MCF 10A (cell line): ENCODE measurements around the gene BTG1. TPM values are rescaled to one million over a fixed set of nuclear protein-coding genes. Genes with fewer than 3 reads are reported as not detected.
A peak's percentile ranks its signal among the peaks of the same experiment; 100 is the strongest.

ENCODE experiments used
- BruUV-seq: library from RNA; stranded (reverse); fragments of 400-500 nt; replicated peaks from 2 replicates; lab custom pipeline; 2021; lab: Mats Ljungman, UMichigan
- CTCF ChIA-PET: fragments of 300-600 bp; sonication (Branson Sonifier 250); formaldehyde crosslinking; extraction: SDS; loops from one replicate; lab custom pipeline; 2021; ENCODE audit warnings: antibody characterized with exemption, inconsistent platforms; lab: Yijun Ruan, JAX
- POLR2A ChIA-PET: fragments of 300-600, 350-650 bp; sonication (Branson Sonifier 250); formaldehyde crosslinking; extraction: SDS; loops from one replicate; lab custom pipeline; 2020; ENCODE audit warnings: antibody characterized with exemption, inconsistent platforms; lab: Yijun Ruan, JAX
- DNase-seq: peaks from one replicate; pipeline ENCODE4 v3.0.0-alpha.2; 2018; ENCODE audit not compliant: unreplicated experiment
- H3K27ac Mint-ChIP-seq: one replicate; pipeline ENCODE4 v1.8.0; 2022; ENCODE audit warnings: mild to moderate bottlenecking, low read depth, mixed read lengths; ENCODE audit not compliant: unreplicated experiment
- H3K27me3 Mint-ChIP-seq: one replicate; pipeline ENCODE4 v1.8.0; 2022; ENCODE audit warnings: mixed read lengths; ENCODE audit not compliant: insufficient read depth, unreplicated experiment
- H3K36me3 Mint-ChIP-seq: one replicate; pipeline ENCODE4 v1.8.0; 2022; ENCODE audit warnings: mild to moderate bottlenecking, moderate library complexity, mixed read lengths; ENCODE audit not compliant: insufficient read depth, unreplicated experiment
- H3K4me1 Mint-ChIP-seq: one replicate; pipeline ENCODE4 v1.8.0; 2022; ENCODE audit warnings: mixed read lengths; ENCODE audit not compliant: insufficient read depth, unreplicated experiment
- H3K4me3 Mint-ChIP-seq: one replicate; pipeline ENCODE4 v1.8.0; 2022; ENCODE audit warnings: mild to moderate bottlenecking, moderate library complexity, mixed read lengths; ENCODE audit not compliant: unreplicated experiment
- H3K9me3 Mint-ChIP-seq: one replicate; pipeline ENCODE4 v1.8.0; 2022; ENCODE audit warnings: mixed read lengths; ENCODE audit not compliant: unreplicated experiment
- CTCF ChIP-seq: fragments of 200-600 bp; IDR thresholded peaks from one replicate; pipeline ENCODE4 v1.8.0; 2022; ENCODE audit warnings: antibody characterized with exemption, mild to moderate bottlenecking; ENCODE audit not compliant: unreplicated experiment
- intact Hi-C: fragments of 100-400 bp; cut with micrococcal nuclease; formaldehyde crosslinking; loops from 2 replicates; pipeline ENCODE4 v1.14.1; 2022
- total RNA-seq: library from RNA; stranded (reverse); gene quantifications from 2 replicates; pipeline ENCODE4 v1.2.3, GENCODE V29; 2022

Gene BTG1
- total RNA-seq, 1 experiment from 2014 or later = 128 TPM

- intact Hi-C loops = loop anchor here (1.0 to 10.0 kb wide), 3 partner anchors 214 to 437 kb away; no protein-coding TSS in a partner anchor
- no peak for DNase-seq
- peak overlapping the region; percentile 74 for H3K27ac Mint-ChIP-seq
- BruUV-seq = no TSS peak
- CTCF ChIA-PET = interaction anchor here (0.5 to 1.5 kb wide), 7 partner anchors 57 to 760 kb away, joined by 3 to 8 read pairs (median 3); no protein-coding TSS in a partner anchor
- peak overlapping the region; percentile 89 for H3K4me3 Mint-ChIP-seq
- no peak for TF ChIP-seq CTCF
- H3K36me3 Mint-ChIP-seq = peaks cover 94% of the 10 kb centered on the region
- H3K9me3 Mint-ChIP-seq = no peaks in the 10 kb centered on the region
- POLR2A ChIA-PET = interaction anchor here (0.6 to 9.6 kb wide), 38 partner anchors 8 to 963 kb away, joined by 3 to 222 read pairs (median 4); no protein-coding TSS in a partner anchor
- peaks cover 26% of the 10 kb centered on the region for H3K4me1 Mint-ChIP-seq
- no peaks in the 10 kb centered on the region for H3K27me3 Mint-ChIP-seq
Measured at GRCh38 chr12:92141591-92142121, 4.0 kb downstream of the BTG1 start.

- Mint-ChIP-seq H3K4me3 (peak overlapping the region; percentile 89), H3K9me3 (no peaks in the 10 kb centered on the region), H3K36me3 (peaks cover 100% of the 10 kb centered on the region), H3K4me1 (peaks cover 31% of the 10 kb centered on the region), H3K27ac (peak overlapping the region; percentile 74), H3K27me3 (no peaks in the 10 kb centered on the region)
- CTCF ChIA-PET = interaction anchor here (0.6 to 1.5 kb wide), 5 partner anchors 56 to 759 kb away, joined by 3 to 8 read pairs (median 4); no protein-coding TSS in a partner anchor
- POLR2A ChIA-PET = interaction anchor here (0.6 to 9.6 kb wide), 36 partner anchors 7 to 962 kb away, joined by 3 to 222 read pairs (median 4); no protein-coding TSS in a partner anchor
- DNase-seq = no peak
- BruUV-seq = no TSS peak
- intact Hi-C loops = loop anchor here (1.0 to 10.0 kb wide), 2 partner anchors 287 to 436 kb away; no protein-coding TSS in a partner anchor
- TF ChIP-seq CTCF = no peak
Measured at GRCh38 chr12:92140896-92141536, 4.6 kb downstream of the BTG1 start.

GRCh38 chr12:92140156-92140555, 5.5 kb downstream of the BTG1 start:
- peaks cover 34% of the 10 kb centered on the region for H3K4me1 Mint-ChIP-seq
- H3K27ac Mint-ChIP-seq = peak overlapping the region; percentile 74
- peak overlapping the region; percentile 89 for H3K4me3 Mint-ChIP-seq
- DNase-seq = no peak
- no TSS peak for BruUV-seq
- no peaks in the 10 kb centered on the region for H3K9me3 Mint-ChIP-seq
- no peaks in the 10 kb centered on the region for H3K27me3 Mint-ChIP-seq
- ChIA-PET CTCF (no interaction called here), POLR2A (interaction anchor here (0.7 to 9.2 kb wide), 9 partner anchors 109 to 758 kb away, joined by 3 to 222 read pairs (median 3); no protein-coding TSS in a partner anchor)
- intact Hi-C loops = loop anchor here (10.0 kb wide), 1 partner anchor 435 kb away; no protein-coding TSS in a partner anchor
- no peak for TF ChIP-seq CTCF
- peaks cover 100% of the 10 kb centered on the region for H3K36me3 Mint-ChIP-seq

- Mint-ChIP-seq H3K36me3 (peaks cover 100% of the 10 kb centered on the region), H3K9me3 (no peaks in the 10 kb centered on the region), H3K27me3 (no peaks in the 10 kb centered on the region), H3K27ac (peak overlapping the region; percentile 74), H3K4me3 (peak overlapping the region; percentile 89), H3K4me1 (peaks cover 38% of the 10 kb centered on the region)
- ChIA-PET CTCF (no interaction called here), POLR2A (interaction anchor here (0.7 to 9.2 kb wide), 8 partner anchors 109 to 758 kb away, joined by 3 to 222 read pairs (median 3); no protein-coding TSS in a partner anchor)
- intact Hi-C loops = loop anchor here (2.0 to 10.0 kb wide), 2 partner anchors 105 to 435 kb away; no protein-coding TSS in a partner anchor
- no TSS peak for BruUV-seq
- DNase-seq = peak; percentile 56
- no peak for TF ChIP-seq CTCF
Measured at GRCh38 chr12:92139634-92140150, 6.0 kb downstream of the BTG1 start.
